ENCODE data around the gene SNAPC4. TPM values are rescaled to one million over a fixed set of nuclear protein-coding genes. Genes with fewer than 3 reads are reported as not detected.

SNAPC4 gene
- total and polyA plus RNA-seq, 9 of the 15 experiments (the other 6 are each of a cell fraction or from before 2014, with no cell fraction given) = 0.21 to 21.8 (median 8.8) TPM

- Histone ChIP-seq H3K27ac (ENCODE audit: extremely low read depth, low read depth, low read length) (peak overlapping the region; percentile 97), H4K20me1 (replicated peaks; ENCODE audit: control insufficient read depth, insufficient read depth, low read length) (no peaks in the 10 kb centered on the region), H3K9me3 (replicated peaks; ENCODE audit: control insufficient read depth, insufficient read depth, low read depth, low read length) (no peaks in the 10 kb centered on the region), H3K4me2 (ENCODE audit: insufficient read depth, low read length) (peak overlapping the region; percentile 85; the same call in 1 of the 2 replicates), H3K36me3 (ENCODE audit: control insufficient read depth, insufficient read depth, low read length) (peaks cover 38% of the 10 kb centered on the region; the same call in 1 of the 3 replicates), H3K9ac (ENCODE audit: insufficient read depth in 1 of 2, low read depth in 2 of 2, low read length in 2 of 2) (peak overlapping the region; percentile 34 to 83; a peak in 3 of 4 replicates), H3K4me3 (peak overlapping the region; percentile 99; the same call in 1 of the 2 replicates), H2AFZ (ENCODE audit: low read depth, low read length) (peak overlapping the region; percentile 51; the same call in 1 of the 2 replicates), H3K9me1 (ENCODE audit: control insufficient read depth, insufficient read depth, low read length) (no peaks in the 10 kb centered on the region), H3K27me3 (ENCODE audit: control insufficient read depth in 2 of 2, insufficient read depth in 2 of 2, low read length in 2 of 2) (no peaks in the 10 kb centered on the region), H3K4me1 (replicated peaks in 1 of 2; ENCODE audit: control insufficient read depth in 2 of 2, insufficient read depth in 2 of 2, low read length in 2 of 2) (peaks cover 11 to 91% of the 10 kb centered on the region in 2 experiments), H3K79me2 (ENCODE audit: control insufficient read depth, insufficient read depth, low read length) (no peaks in the 10 kb centered on the region; the same call in 2 of the 3 replicates)
- no peak for ATAC-seq
- no peak for FAIRE-seq
- WGBS (ENCODE audit: insufficient coverage, low coverage, missing lambda C conversion rate) = 66% methylated on average over 26 of the region's 54 CpGs
- intact Hi-C loops (cut with micrococcal nuclease) = no loop called here
- ChIA-PET CTCF (ENCODE audit: low intra/inter-chr PET ratio) (interaction anchor here (0.7 to 1.5 kb wide), 3 partner anchors 19 to 36 kb away, joined by 3 to 9 read pairs (median 4); no protein-coding TSS in a partner anchor), POLR2A (interaction anchor here (0.6 to 1.7 kb wide), 11 partner anchors 9 to 194 kb away, joined by 3 to 11 read pairs (median 4); partner anchors contain the start of gene CARD9)
- BruUV-seq (replicated peaks) = TSS peak; percentile 87
- in situ Hi-C loops (cut with MboI) = no loop called here
- DNase-seq (ENCODE audit: extremely low read depth in 1 of 4, low spot score in 3 of 4) = peak in 2 of 4 experiments; percentile 29 to 38
- TF ChIP-seq RBM22 (IDR thresholded peaks at IDR 0.05; ENCODE audit: low read depth, low read length, poor library complexity, severe bottlenecking) = peak; percentile 43
- no peak for TF ChIP-seq ADNP (tag; IDR thresholded peaks at IDR 0.05)
- 0 out of 2 replicates have a peak, but pooled peaks have one; percentile 80 for TF ChIP-seq DNMT1 (IDR thresholded peaks at IDR 0.05)
- TF ChIP-seq LCOR (CRISPR knock-in tag; IDR thresholded peaks at IDR 0.05) = no peak
- no peak for TF ChIP-seq OTX1 (CRISPR knock-in tag; IDR thresholded peaks at IDR 0.05)
- TF ChIP-seq ZNF512 (tag; IDR thresholded peaks at IDR 0.05) = no peak
- TF ChIP-seq ZBED1 (IDR thresholded peaks at IDR 0.05) = no peak
- TF ChIP-seq BCOR (IDR thresholded peaks at IDR 0.05) = no peak
- TF ChIP-seq ZNF77 (CRISPR knock-in tag; IDR thresholded peaks at IDR 0.05) = no peak
- TF ChIP-seq GATAD2B (IDR thresholded peaks at IDR 0.05; ENCODE audit: borderline replicate concordance) = no peak
- no peak for TF ChIP-seq PHF20 (IDR thresholded peaks at IDR 0.05; ENCODE audit: partially characterized antibody)
- TF ChIP-seq RHOXF2B (CRISPR knock-in tag; conservative IDR thresholded peaks at IDR 0.05) = no peak
- TF ChIP-seq ZNF24 (IDR thresholded peaks at IDR 0.05) = no peak
- TF ChIP-seq E2F3 (CRISPR knock-in tag; IDR thresholded peaks at IDR 0.05) = 0 out of 2 replicates have a peak, but pooled peaks have one; percentile 1
- no peak for TF ChIP-seq CREB5 (CRISPR knock-in tag; IDR thresholded peaks at IDR 0.05)
- no peak for TF ChIP-seq ARID3A (IDR thresholded peaks at IDR 0.05; ENCODE audit: borderline replicate concordance, low read depth, low read length)
- TF ChIP-seq FUS (optimal IDR thresholded peaks at IDR 0.05; ENCODE audit: low read depth, low read length) = peak; percentile 5
- TF ChIP-seq ZKSCAN3 (CRISPR knock-in tag; IDR thresholded peaks at IDR 0.05) = no peak
- peak; percentile 83; the same call in 1 of the 2 replicates for TF ChIP-seq ZNF830 (CRISPR knock-in tag; IDR thresholded peaks at IDR 0.05)
Observed at GRCh38 chr9:136363949-136364748, 35.8 kb downstream of the SNAPC4 start.
